DOHH2 (cell line): ENCODE measurements around the gene C10orf143.

Experiments
- H3F3A ChIP-seq: fragments of 200-600 bp; sonication (generic), shearing (Covaris generic); 2 replicates; pipeline ENCODE4 v1.6.0; 2016; ENCODE audit warnings: antibody characterized with exemption, mild to moderate bottlenecking; ENCODE audit not compliant: control insufficient read depth, insufficient read depth
- H3K27ac ChIP-seq: fragments of 200-600 bp; sonication (generic); 2 replicates; pipeline ENCODE4 v1.5.1; 2014; ENCODE audit warnings: low read depth, mild to moderate bottlenecking, low read length, moderate library complexity
- H3K27me3 ChIP-seq: fragments of 200-600 bp; sonication (generic); 2 replicates; pipeline ENCODE4 v1.6.1; 2014; ENCODE audit warnings: mild to moderate bottlenecking, low read length, mixed read lengths; ENCODE audit not compliant: control insufficient read depth
- H3K36me3 ChIP-seq: fragments of 200-600 bp; sonication (generic); 2 replicates; pipeline ENCODE4 v1.6.1; 2014; ENCODE audit warnings: mild to moderate bottlenecking, low read length, moderate library complexity, mixed read lengths; ENCODE audit not compliant: control insufficient read depth
- H3K4me1 ChIP-seq: fragments of 200-600 bp; sonication (generic); 2 replicates; pipeline ENCODE4 v1.6.1; 2014; ENCODE audit warnings: mild to moderate bottlenecking, low read length, mixed read lengths; ENCODE audit not compliant: control insufficient read depth
- H3K4me2 ChIP-seq: fragments of 200-600 bp; sonication (generic); 2 replicates; pipeline ENCODE4 v1.6.0; 2014; ENCODE audit warnings: mild to moderate bottlenecking, low read length, moderate library complexity
- H3K4me3 ChIP-seq: fragments of 200-600 bp; sonication (generic); 2 replicates; pipeline ENCODE4 v1.5.1; 2014; ENCODE audit warnings: mild to moderate bottlenecking, low read length, mixed read lengths
- H3K79me2 ChIP-seq: fragments of 200-600 bp; sonication (generic); 2 replicates; pipeline ENCODE4 v1.6.1; 2014; ENCODE audit warnings: mild to moderate bottlenecking, low read length, mixed read lengths; ENCODE audit not compliant: control insufficient read depth
- H3K9me2 ChIP-seq: fragments of 200-600 bp; sonication (generic); replicated peaks from 2 replicates; pipeline ENCODE4 v1.6.1; 2014; ENCODE audit warnings: mild to moderate bottlenecking, low read length, mixed read lengths; ENCODE audit not compliant: control insufficient read depth
- H3K9me3 ChIP-seq: fragments of 200-600 bp; sonication (generic); 2 replicates; pipeline ENCODE4 v1.6.1; 2014; ENCODE audit warnings: antibody characterized with exemption, low read length, mixed read lengths; ENCODE audit not compliant: control insufficient read depth, insufficient read depth
- H4K20me1 ChIP-seq: fragments of 200-600 bp; sonication (generic); 2 replicates; pipeline ENCODE4 v1.6.0; 2014; ENCODE audit warnings: low read depth, mild to moderate bottlenecking, antibody characterized with exemption, low read length, moderate library complexity; ENCODE audit not compliant: control insufficient read depth, insufficient read depth
- EZH2phosphoT487 ChIP-seq: fragments of 200-600 bp; sonication (generic); IDR thresholded peaks from 2 replicates; pipeline ENCODE4 v1.6.1; 2017; ENCODE audit warnings: borderline replicate concordance, mild to moderate bottlenecking, antibody characterized with exemption, low read length, moderate library complexity, mixed read lengths
- TF ChIP-seq, protein P1 (sequence below): fragments of 200-600 bp; sonication (generic); IDR thresholded peaks from one replicate; pipeline ENCODE4 v1.5.1; 2014; ENCODE audit warnings: antibody characterized with exemption, mild to moderate bottlenecking, low read depth, low read length; ENCODE audit not compliant: poor library complexity, severe bottlenecking

The C10orf143 gene

GRCh38 chr10:130080461-130080814 is 30.2 kb downstream of the C10orf143 start:
- no peaks in the 10 kb centered on the region for H3K36me3 ChIP-seq
- H3K4me3 ChIP-seq, result no peak overlapping the region
- H3K9me3 ChIP-seq, result no peaks in the 10 kb centered on the region
- H3K27me3 ChIP-seq, result no peaks in the 10 kb centered on the region
- no peaks in the 10 kb centered on the region for H3K4me1 ChIP-seq
- no peaks in the 10 kb centered on the region for H3K9me2 ChIP-seq
- H4K20me1 ChIP-seq, result no peaks in the 10 kb centered on the region
- H3K27ac ChIP-seq, result no peak overlapping the region
- H3K4me2 ChIP-seq, result no peak overlapping the region
- no peaks in the 10 kb centered on the region for H3K79me2 ChIP-seq
- no peak for TF ChIP-seq EZH2phosphoT487
- TF ChIP-seq, protein P1, sequence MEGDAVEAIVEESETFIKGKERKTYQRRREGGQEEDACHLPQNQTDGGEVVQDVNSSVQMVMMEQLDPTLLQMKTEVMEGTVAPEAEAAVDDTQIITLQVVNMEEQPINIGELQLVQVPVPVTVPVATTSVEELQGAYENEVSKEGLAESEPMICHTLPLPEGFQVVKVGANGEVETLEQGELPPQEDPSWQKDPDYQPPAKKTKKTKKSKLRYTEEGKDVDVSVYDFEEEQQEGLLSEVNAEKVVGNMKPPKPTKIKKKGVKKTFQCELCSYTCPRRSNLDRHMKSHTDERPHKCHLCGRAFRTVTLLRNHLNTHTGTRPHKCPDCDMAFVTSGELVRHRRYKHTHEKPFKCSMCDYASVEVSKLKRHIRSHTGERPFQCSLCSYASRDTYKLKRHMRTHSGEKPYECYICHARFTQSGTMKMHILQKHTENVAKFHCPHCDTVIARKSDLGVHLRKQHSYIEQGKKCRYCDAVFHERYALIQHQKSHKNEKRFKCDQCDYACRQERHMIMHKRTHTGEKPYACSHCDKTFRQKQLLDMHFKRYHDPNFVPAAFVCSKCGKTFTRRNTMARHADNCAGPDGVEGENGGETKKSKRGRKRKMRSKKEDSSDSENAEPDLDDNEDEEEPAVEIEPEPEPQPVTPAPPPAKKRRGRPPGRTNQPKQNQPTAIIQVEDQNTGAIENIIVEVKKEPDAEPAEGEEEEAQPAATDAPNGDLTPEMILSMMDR, result no peak
- no peaks in the 10 kb centered on the region for H3F3A ChIP-seq

- H3K27me3 ChIP-seq, result no peaks in the 10 kb centered on the region
- no peak overlapping the region for H3K4me3 ChIP-seq
- no peaks in the 10 kb centered on the region for H4K20me1 ChIP-seq
- no peaks in the 10 kb centered on the region for H3K9me3 ChIP-seq
- H3K27ac ChIP-seq, result no peak overlapping the region
- H3K79me2 ChIP-seq, result no peaks in the 10 kb centered on the region
- TF ChIP-seq, protein P1, result no peak
- TF ChIP-seq EZH2phosphoT487, result no peak
- no peak overlapping the region for H3K4me2 ChIP-seq
- no peaks in the 10 kb centered on the region for H3K9me2 ChIP-seq
- H3K36me3 ChIP-seq, result no peaks in the 10 kb centered on the region
- no peaks in the 10 kb centered on the region for H3F3A ChIP-seq
- H3K4me1 ChIP-seq, result no peaks in the 10 kb centered on the region
Measured at GRCh38 chr10:130079614-130080460, 30.8 kb downstream of the C10orf143 start.

DNA sequence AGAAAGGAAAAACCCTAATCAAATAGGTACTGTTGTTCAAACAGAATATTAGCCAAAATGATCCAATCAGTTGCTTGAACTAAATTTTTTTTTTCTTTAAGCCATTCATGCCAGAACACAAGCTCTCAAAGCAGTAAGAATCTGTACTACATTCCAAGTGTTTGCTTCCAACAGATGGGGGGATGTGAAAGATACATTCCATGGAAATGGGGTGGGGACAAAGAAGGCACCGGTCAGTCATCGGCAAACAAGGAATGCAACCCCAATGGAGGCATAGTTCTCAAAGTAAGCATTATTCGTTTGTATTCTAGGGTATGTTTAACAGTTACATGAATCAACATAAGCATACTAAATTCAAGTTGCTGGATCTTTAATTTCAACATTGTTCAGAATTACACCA is 32.5 kb downstream of the C10orf143 start:
- no peak for TF ChIP-seq EZH2phosphoT487
- TF ChIP-seq, protein P1, result no peak
- Histone ChIP-seq H4K20me1 (no peaks in the 10 kb centered on the region), H3K79me2 (no peaks in the 10 kb centered on the region), H3F3A (no peaks in the 10 kb centered on the region), H3K9me2 (no peaks in the 10 kb centered on the region), H3K27ac (no peak overlapping the region), H3K9me3 (no peaks in the 10 kb centered on the region), H3K27me3 (no peaks in the 10 kb centered on the region), H3K4me1 (no peaks in the 10 kb centered on the region), H3K4me3 (no peak overlapping the region), H3K4me2 (no peak overlapping the region), H3K36me3 (no peaks in the 10 kb centered on the region)
